ENCODE measurements around the gene DDX6.

Gene DDX6

GRCh38 chr11:118705111-118705741 is 85.7 kb downstream of the DDX6 start:
- DNase-seq (ENCODE audit: low read depth): no peak
- H3K4me3 ChIP-seq (replicated peaks; ENCODE audit: low read depth, low read length): no peak overlapping the region
- no peak for TF ChIP-seq CTCF (IDR thresholded peaks at IDR 0.05; ENCODE audit: low read length, missing control alignments)

- no peak overlapping the region for H3K4me3 ChIP-seq (replicated peaks; ENCODE audit: low read depth, low read length)
- no peak for DNase-seq (ENCODE audit: low read depth)
- no peak for TF ChIP-seq CTCF (IDR thresholded peaks at IDR 0.05; ENCODE audit: low read length, missing control alignments)
Measured at GRCh38 chr11:118703563-118704106, 87.3 kb downstream of the DDX6 start.

- no peak for TF ChIP-seq CTCF (IDR thresholded peaks at IDR 0.05; ENCODE audit: low read length, missing control alignments)
- H3K4me3 ChIP-seq (replicated peaks; ENCODE audit: low read depth, low read length): no peak overlapping the region
Measured at GRCh38 chr11:118699506-118700220, 91.3 kb downstream of the DDX6 start.

More at GRCh38 chr11:118699506-118700220, 91.3 kb downstream of the DDX6 start:
- DNase-seq (ENCODE audit: low read depth): no peak

Data from fibroblast of pulmonary artery (primary cell).